Lower lobe of right lung (tissue), 2 donors: ENCODE measurements around the gene GNG2. TPM values are rescaled to one million over a fixed set of nuclear protein-coding genes. Genes with fewer than 3 reads are reported as not detected.
A peak's percentile ranks its signal among the peaks of the same experiment; 100 is the strongest.

Source experiments
- ATAC-seq, 2 donors: fragments of 200-7000 bp; cut with Tn5 transposase; one replicate each; pipeline ENCODE4 v1.9.1; 2020 to 2022; ENCODE audit warnings: mild to moderate bottlenecking in 2 of 2, moderate library complexity in 2 of 2
- DNase-seq: peaks from one replicate; pipeline ENCODE4 v3.0.0-alpha.2; 2020
- H3K27ac ChIP-seq: fragments of 200-600 bp; one replicate; pipeline ENCODE4 v1.8.0; 2022
- H3K27me3 ChIP-seq: fragments of 200-600 bp; one replicate; pipeline ENCODE4 v1.8.0; 2022; ENCODE audit warnings: low read depth
- H3K36me3 ChIP-seq: fragments of 200-600 bp; one replicate; pipeline ENCODE4 v1.8.0; 2022; ENCODE audit warnings: mild to moderate bottlenecking
- H3K4me1 ChIP-seq: fragments of 200-600 bp; one replicate; pipeline ENCODE4 v1.8.0; 2022
- H3K4me3 ChIP-seq: fragments of 200-600 bp; one replicate; pipeline ENCODE4 v1.8.0; 2022; ENCODE audit warnings: mild to moderate bottlenecking
- H3K9me3 ChIP-seq: fragments of 200-600 bp; one replicate; pipeline ENCODE4 v1.8.0; 2022
- CTCF ChIP-seq: fragments of 200-600 bp; IDR thresholded peaks from one replicate; pipeline ENCODE4 v1.8.0; 2022; ENCODE audit warnings: antibody characterized with exemption, mild to moderate bottlenecking
- intact Hi-C: fragments of 100-400 bp; cut with DNase I; formaldehyde crosslinking; loops from one replicate; pipeline ENCODE4 v1.11.0; 2022
- total RNA-seq: library from RNA; stranded (reverse); fragmentation: NEBNext Ultra II Directional; extraction: Animal tissue kit (Norgen Biotek cat#: 25700); gene quantifications from one replicate; pipeline ENCODE4 v1.2.1, GENCODE V29; 2021
- donor health status: DM: no; HTN: yes; CAD: no; lungs with severe emphysema.

Gene GNG2
- total RNA-seq, 1 donor from 2014 or later, result 23.8 TPM

GRCh38 chr14:52015411-52016030 lies 155.1 kb downstream of the GNG2 start:
- Histone ChIP-seq H3K4me1 (peaks cover 31% of the 10 kb centered on the region), H3K27ac (no peak overlapping the region), H3K27me3 (no peaks in the 10 kb centered on the region), H3K9me3 (no peaks in the 10 kb centered on the region), H3K36me3 (peaks cover 17% of the 10 kb centered on the region), H3K4me3 (no peak overlapping the region)
- DNase-seq (no peak), ATAC-seq (peak in 1 of 2 donors; percentile 11)
- intact Hi-C loops, result no loop called here
- TF ChIP-seq CTCF, result peak; percentile 30

- H3K4me3 ChIP-seq, result no peak overlapping the region
- intact Hi-C loops, result no loop called here
- no peak for TF ChIP-seq CTCF
- no peaks in the 10 kb centered on the region for H3K9me3 ChIP-seq
- no peak overlapping the region for H3K27ac ChIP-seq
- H3K27me3 ChIP-seq, result no peaks in the 10 kb centered on the region
- DNase-seq (no peak), ATAC-seq (peak in 1 of 2 donors; percentile 34)
- peaks cover 5% of the 10 kb centered on the region for H3K36me3 ChIP-seq
- peaks cover 36% of the 10 kb centered on the region for H3K4me1 ChIP-seq
Observed at GRCh38 chr14:52018252-52018651, 157.8 kb downstream of the GNG2 start.

- no peak overlapping the region for H3K4me3 ChIP-seq
- H3K36me3 ChIP-seq, result peaks cover 5% of the 10 kb centered on the region
- no peak for DNase-seq
- H3K9me3 ChIP-seq, result no peaks in the 10 kb centered on the region
- no peak overlapping the region for H3K27ac ChIP-seq
- peaks cover 37% of the 10 kb centered on the region for H3K4me1 ChIP-seq
- intact Hi-C loops, result no loop called here
- H3K27me3 ChIP-seq, result no peaks in the 10 kb centered on the region
- TF ChIP-seq CTCF, result no peak
- no peak for ATAC-seq
Observed at GRCh38 chr14:52018970-52019369, 158.6 kb downstream of the GNG2 start.

Other genes starting within 250 kb of the GNG2 start
- gene FRMD6, start 208.7 kb upstream of the GNG2 start, total RNA-seq, result 10.0 TPM
- gene RTRAF, start 128.9 kb downstream of the GNG2 start, total RNA-seq, result 124 TPM
- gene NID2, start 208.4 kb downstream of the GNG2 start, total RNA-seq, result 14.6 TPM